ENCODE data around the gene SSH3. TPM values are rescaled to one million over a fixed set of nuclear protein-coding genes. Genes with fewer than 3 reads are reported as not detected.

The SSH3 gene
- total RNA-seq, 1 donor from 2014 or later, result 37.7 TPM

- TF ChIP-seq CTCF (IDR thresholded peaks at IDR 0.05), result no peak
- Histone ChIP-seq H3K4me1 (peaks cover 90% of the 10 kb centered on the region), H3K36me3 (peaks cover 89% of the 10 kb centered on the region), H3K9me3 (no peaks in the 10 kb centered on the region), H3K27ac (peak overlapping the region; percentile 99), H3K27me3 (ENCODE audit: low read depth) (no peaks in the 10 kb centered on the region), H3K4me3 (peak overlapping the region; percentile 19)
- intact Hi-C loops (cut with DNase I), result no loop called here
- DNase-seq (peak; percentile 72), ATAC-seq (peak; percentile 25 to 42)
Observed at GRCh38 chr11:67283481-67283963, 19.8 kb upstream of the SSH3 start.

DNA sequence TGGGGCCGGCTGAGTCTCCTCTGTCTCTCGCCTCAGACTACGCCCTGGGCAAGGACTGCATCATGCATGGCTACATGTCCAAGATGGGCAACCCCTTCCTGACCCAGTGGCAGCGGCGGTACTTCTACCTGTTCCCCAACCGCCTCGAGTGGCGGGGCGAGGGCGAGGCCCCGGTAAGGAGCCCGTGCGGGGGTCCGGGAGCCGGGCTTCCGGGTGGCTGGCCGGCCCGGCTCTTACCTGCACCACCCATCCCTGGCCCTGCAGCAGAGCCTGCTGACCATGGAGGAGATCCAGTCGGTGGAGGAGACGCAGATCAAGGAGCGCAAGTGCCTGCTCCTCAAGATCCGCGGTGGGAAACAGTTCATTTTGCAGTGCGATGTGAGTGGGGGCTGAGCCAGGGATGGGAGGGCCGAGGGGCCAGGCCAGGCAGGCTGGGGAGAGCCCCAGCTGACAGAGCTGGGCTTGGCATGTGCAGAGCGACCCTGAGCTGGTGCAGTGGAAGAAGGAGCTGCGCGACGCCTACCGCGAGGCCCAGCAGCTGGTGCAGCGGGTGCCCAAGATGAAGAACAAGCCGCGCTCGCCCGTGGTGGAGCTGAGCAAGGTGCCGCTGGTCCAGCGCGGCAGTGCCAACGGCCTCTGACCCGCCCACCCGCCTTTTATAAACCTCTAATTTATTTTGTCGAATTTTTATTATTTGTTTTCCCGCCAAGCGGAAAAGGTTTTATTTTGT, 18.4 kb upstream of the SSH3 start:
- peak; percentile 59 for DNase-seq
- ATAC-seq, result no peak
- Histone ChIP-seq H3K27ac (peak overlapping the region; percentile 99), H3K36me3 (peaks cover 74% of the 10 kb centered on the region), H3K4me3 (peak overlapping the region; percentile 24), H3K9me3 (no peaks in the 10 kb centered on the region), H3K27me3 (ENCODE audit: low read depth) (no peaks in the 10 kb centered on the region), H3K4me1 (peaks cover 80% of the 10 kb centered on the region)
- TF ChIP-seq CTCF (IDR thresholded peaks at IDR 0.05), result no peak
- intact Hi-C loops (cut with DNase I), result no loop called here

DNA sequence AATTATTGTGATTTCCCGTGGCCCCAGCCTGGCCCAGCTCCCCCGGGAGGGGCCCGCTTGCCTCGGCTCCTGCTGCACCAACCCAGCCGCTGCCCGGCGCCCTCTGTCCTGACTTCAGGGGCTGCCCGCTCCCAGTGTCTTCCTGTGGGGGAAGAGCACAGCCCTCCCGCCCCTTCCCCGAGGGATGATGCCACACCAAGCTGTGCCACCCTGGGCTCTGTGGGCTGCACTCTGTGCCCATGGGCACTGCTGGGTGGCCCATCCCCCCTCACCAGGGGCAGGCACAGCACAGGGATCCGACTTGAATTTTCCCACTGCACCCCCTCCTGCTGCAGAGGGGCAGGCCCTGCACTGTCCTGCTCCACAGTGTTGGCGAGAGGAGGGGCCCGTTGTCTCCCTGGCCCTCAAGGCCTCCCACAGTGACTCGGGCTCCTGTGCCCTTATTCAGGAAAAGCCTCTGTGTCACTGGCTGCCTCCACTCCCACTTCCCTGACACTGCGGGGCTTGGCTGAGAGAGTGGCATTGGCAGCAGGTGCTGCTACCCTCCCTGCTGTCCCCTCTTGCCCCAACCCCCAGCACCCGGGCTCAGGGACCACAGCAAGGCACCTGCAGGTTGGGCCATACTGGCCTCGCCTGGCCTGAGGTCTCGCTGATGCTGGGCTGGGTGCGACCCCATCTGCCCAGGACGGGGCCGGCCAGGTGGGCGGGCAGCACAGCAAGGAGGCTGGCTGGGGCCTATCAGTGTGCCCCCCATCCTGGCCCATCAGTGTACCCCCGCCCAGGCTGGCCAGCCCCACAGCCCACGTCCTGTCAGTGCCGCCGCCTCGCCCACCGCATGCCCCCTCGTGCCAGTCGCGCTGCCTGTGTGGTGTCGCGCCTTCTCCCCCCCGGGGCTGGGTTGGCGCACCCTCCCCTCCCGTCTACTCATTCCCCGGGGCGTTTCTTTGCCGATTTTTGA, 17.5 kb upstream of the SSH3 start:
- H3K4me1 ChIP-seq, result peaks cover 80% of the 10 kb centered on the region
- DNase-seq, result peak; percentile 54
- no peaks in the 10 kb centered on the region for H3K9me3 ChIP-seq
- H3K27ac ChIP-seq, result peak overlapping the region; percentile 99
- H3K36me3 ChIP-seq, result peaks cover 73% of the 10 kb centered on the region
- no peaks in the 10 kb centered on the region for H3K27me3 ChIP-seq (ENCODE audit: low read depth)
- intact Hi-C loops (cut with DNase I), result no loop called here
- no peak for TF ChIP-seq CTCF (IDR thresholded peaks at IDR 0.05)
- ATAC-seq, result no peak
- peak overlapping the region; percentile 24 for H3K4me3 ChIP-seq

DNA sequence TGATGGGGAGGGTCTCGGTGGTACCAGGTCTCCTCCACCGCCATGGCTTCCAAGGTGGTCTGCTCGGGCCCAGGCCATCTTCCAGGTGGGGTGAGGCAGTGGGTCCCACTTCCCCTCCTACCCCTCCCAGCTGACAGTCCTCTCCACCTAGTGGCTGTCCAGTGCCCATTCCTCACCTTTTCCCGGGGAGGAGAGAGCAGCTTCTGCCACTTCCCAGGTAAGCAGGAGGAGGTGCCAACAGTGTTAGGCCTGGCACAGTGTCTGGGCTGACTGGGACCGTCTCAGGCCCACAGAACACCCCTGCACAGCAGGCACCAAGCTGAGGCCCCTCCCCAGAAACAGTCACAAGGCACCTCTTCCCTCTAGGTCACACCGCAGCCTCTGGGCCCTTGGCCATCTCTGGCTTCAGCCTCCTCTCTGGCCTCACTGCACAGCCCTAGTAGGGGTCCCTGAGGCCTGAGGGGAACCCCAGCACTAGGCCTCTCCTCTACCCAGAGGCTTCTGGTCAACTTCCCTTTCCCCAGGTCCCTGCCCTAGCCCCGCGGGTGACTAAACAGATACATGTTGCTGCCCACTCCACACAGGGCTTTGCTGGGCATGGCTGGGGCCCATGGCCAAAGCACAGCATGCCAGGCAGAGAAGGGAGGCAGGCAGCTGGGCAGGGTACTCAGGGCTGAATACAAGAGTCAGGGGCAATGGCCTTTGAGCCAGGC, 16.6 kb upstream of the SSH3 start:
- intact Hi-C loops (cut with DNase I), result no loop called here
- no peak for TF ChIP-seq CTCF (IDR thresholded peaks at IDR 0.05)

More for the DNA sequence above, 16.6 kb upstream of the SSH3 start:
- no peaks in the 10 kb centered on the region for H3K27me3 ChIP-seq (ENCODE audit: low read depth)
- peak in 1 of 2 donors; percentile 1 for ATAC-seq
- H3K4me3 ChIP-seq, result peak overlapping the region; percentile 24
- H3K9me3 ChIP-seq, result no peaks in the 10 kb centered on the region
- H3K36me3 ChIP-seq, result peaks cover 73% of the 10 kb centered on the region
- peak overlapping the region; percentile 99 for H3K27ac ChIP-seq
- DNase-seq, result peak; percentile 77
- peaks cover 81% of the 10 kb centered on the region for H3K4me1 ChIP-seq

Data from lower lobe of right lung (tissue), 2 donors.